ENCODE results near the gene SIL1. TPM values are rescaled to one million over a fixed set of nuclear protein-coding genes. Genes with fewer than 3 reads are reported as not detected.

Gene SIL1
- total RNA-seq, 1 donor from 2014 or later, result 16.1 TPM

- Mint-ChIP-seq H3K9me3 (no peaks in the 10 kb centered on the region), H3K4me3 (no peak overlapping the region), H3K27ac (no peak overlapping the region), H3K36me3 (ENCODE audit: low read depth) (peaks cover 56% of the 10 kb centered on the region), H3K4me1 (peaks cover 13% of the 10 kb centered on the region), H3K27me3 (no peaks in the 10 kb centered on the region)
- intact Hi-C loops (cut with micrococcal nuclease), result no loop called here
- ChIA-PET CTCF (no interaction called here), POLR2A (no interaction called here)
- TF ChIP-seq CTCF (IDR thresholded peaks at IDR 0.05), result no peak
- no peak for ATAC-seq (ENCODE audit: low read depth)
- DNase-seq, result no peak
Measured at GRCh38 chr5:138901716-138902115, 296.5 kb downstream of the SIL1 start.

GRCh38 chr5:138900281-138900965, 297.7 kb downstream of the SIL1 start:
- no peak overlapping the region for H3K27ac Mint-ChIP-seq
- H3K4me1 Mint-ChIP-seq, result peaks cover 13% of the 10 kb centered on the region
- POLR2A ChIA-PET, result no interaction called here

DNA sequence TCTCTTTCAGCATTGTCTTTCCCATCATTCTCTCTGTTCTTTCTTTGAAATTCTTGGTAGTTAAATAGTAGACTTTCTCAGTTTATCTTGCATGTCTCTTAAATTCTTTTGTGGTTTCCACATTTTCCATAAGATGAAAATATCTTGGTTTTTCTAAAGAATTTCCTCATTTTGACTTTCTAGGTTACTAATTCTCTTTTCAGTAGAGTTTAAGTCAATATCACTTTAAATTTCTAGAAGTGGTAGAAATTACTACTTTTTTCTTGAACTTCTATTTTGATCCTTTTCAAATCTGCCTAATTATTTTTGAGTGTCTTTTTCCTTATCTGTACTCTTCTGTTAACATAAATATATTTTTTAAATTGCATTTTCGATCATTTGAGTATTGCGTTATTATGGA, 299.4 kb downstream of the SIL1 start:
- ATAC-seq (ENCODE audit: low read depth), result no peak
- POLR2A ChIA-PET, result no interaction called here
- Mint-ChIP-seq H3K4me1 (peaks cover 13% of the 10 kb centered on the region), H3K27ac (no peak overlapping the region), H3K27me3 (no peaks in the 10 kb centered on the region), H3K9me3 (no peaks in the 10 kb centered on the region), H3K4me3 (no peak overlapping the region), H3K36me3 (ENCODE audit: low read depth) (peaks cover 34% of the 10 kb centered on the region)
- CTCF ChIA-PET, result no interaction called here
- TF ChIP-seq CTCF (IDR thresholded peaks at IDR 0.05), result no peak
- DNase-seq, result no peak
- intact Hi-C loops (cut with micrococcal nuclease), result no loop called here

More at GRCh38 chr5:138900281-138900965, 297.7 kb downstream of the SIL1 start:
- Mint-ChIP-seq H3K9me3 (no peaks in the 10 kb centered on the region), H3K4me3 (no peak overlapping the region), H3K36me3 (ENCODE audit: low read depth) (peaks cover 46% of the 10 kb centered on the region), H3K27me3 (no peaks in the 10 kb centered on the region)
- CTCF ChIA-PET, result no interaction called here
- no peak for ATAC-seq (ENCODE audit: low read depth)
- no peak for TF ChIP-seq CTCF (IDR thresholded peaks at IDR 0.05)
- DNase-seq, result no peak
- intact Hi-C loops (cut with micrococcal nuclease), result no loop called here

DNA sequence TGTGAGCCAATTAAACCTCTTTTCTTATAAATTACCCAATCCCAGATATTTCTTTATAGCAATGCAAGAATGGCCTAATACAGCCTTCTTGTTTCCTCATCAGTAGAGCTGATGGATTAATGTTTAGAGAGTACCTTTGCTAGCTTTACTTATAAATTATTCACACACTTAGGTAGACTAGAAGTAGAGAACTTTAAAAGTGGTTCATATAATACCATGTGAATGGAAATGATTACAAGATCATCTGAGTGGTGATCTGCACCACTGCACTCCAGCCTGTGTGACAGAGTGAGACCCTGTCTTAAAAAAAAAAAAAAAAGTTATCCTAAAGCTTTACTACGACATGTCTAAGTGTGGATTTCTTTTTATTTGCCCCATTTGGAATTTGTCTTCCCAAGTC, 299.9 kb downstream of the SIL1 start:
- ATAC-seq (ENCODE audit: low read depth) (no peak), DNase-seq (no peak)
- CTCF ChIA-PET, result no interaction called here
- peaks cover 30% of the 10 kb centered on the region for H3K36me3 Mint-ChIP-seq (ENCODE audit: low read depth)
- H3K27me3 Mint-ChIP-seq, result no peaks in the 10 kb centered on the region
- no peaks in the 10 kb centered on the region for H3K9me3 Mint-ChIP-seq
- no peak overlapping the region for H3K4me3 Mint-ChIP-seq
- TF ChIP-seq CTCF (IDR thresholded peaks at IDR 0.05), result no peak
- intact Hi-C loops (cut with micrococcal nuclease), result no loop called here
- POLR2A ChIA-PET, result no interaction called here
- no peak overlapping the region for H3K27ac Mint-ChIP-seq
- peaks cover 13% of the 10 kb centered on the region for H3K4me1 Mint-ChIP-seq

Other genes starting within 250 kb of the SIL1 start
- gene MATR3, start 95.4 kb upstream of the SIL1 start, total RNA-seq, result 242 and 294 TPM in 2 replicates
- gene PAIP2, start 143.5 kb upstream of the SIL1 start, total RNA-seq, result 79.7 and 80.8 TPM in 2 replicates
- 1.4 and 1.8 TPM in 2 replicates for gene SLC23A1, start 184.9 kb upstream of the SIL1 start, total RNA-seq
- gene MZB1, start 191.5 kb upstream of the SIL1 start, total RNA-seq, result 47.1 and 50.5 TPM in 2 replicates
- gene PROB1, start 196.7 kb upstream of the SIL1 start, total RNA-seq, result 3.5 and 3.6 TPM in 2 replicates
- gene SPATA24, start 205.7 kb upstream of the SIL1 start, total RNA-seq, result 6.4 and 9.3 TPM in 2 replicates
- gene DNAJC18, start 241.2 kb upstream of the SIL1 start, total RNA-seq, result 9.1 and 9.6 TPM in 2 replicates